ENCODE measurements around the gene CHCHD1.
A peak's percentile ranks its signal among the peaks of the same experiment; 100 is the strongest.
"Not testable (repeated sequence)": the region's sequence is repeated elsewhere in the genome, so short reads cannot be mapped to it uniquely, and the experiment has no call there.

CHCHD1 gene

DNA sequence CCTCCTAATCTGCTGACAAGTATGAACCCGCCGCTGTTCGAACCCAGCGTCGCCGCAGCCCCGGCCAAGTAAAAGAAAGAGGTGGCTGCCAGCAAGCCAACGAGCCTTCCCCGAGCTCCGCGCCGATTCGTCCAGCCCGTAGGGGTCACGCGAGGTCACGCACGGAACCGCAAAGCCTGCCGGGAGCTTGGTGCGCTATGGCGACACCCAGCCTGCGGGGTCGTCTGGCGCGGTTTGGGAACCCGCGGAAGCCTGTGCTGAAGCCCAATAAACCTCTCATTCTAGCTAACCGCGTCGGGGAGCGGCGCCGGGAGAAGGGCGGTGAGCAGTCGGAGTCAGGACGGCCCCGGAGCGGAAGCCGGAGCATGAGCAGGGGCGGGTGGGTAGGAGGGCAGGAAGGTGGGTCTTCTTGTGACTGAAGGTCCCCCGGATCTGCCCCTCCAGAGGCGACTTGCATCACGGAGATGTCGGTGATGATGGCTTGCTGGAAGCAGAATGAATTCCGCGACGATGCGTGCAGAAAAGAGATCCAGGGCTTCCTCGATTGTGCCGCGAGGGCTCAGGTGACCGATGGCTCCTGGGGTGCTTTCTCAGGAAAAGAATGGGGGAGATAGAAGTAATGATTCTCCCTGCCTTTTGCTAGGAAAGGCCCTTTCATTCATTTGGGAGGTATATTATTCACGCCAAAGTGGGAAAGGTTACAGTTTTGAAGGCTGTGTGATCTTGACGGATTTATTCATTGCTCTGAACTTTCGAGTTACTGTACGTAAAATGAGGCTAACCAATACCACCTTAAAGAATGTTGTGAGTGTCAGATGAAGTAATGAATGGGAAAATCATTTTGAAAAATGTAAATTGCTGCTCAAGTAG, at the start of gene CHCHD1:
TSS of gene CHCHD1 (plus strand) at position 170 of the 870 bp plus-strand sequence. CDS start at position 198, 28 bp downstream.
- DNase-seq (ENCODE audit: insufficient read length, low spot score) (peak; percentile 80), FAIRE-seq (peak; percentile 95)

DNA sequence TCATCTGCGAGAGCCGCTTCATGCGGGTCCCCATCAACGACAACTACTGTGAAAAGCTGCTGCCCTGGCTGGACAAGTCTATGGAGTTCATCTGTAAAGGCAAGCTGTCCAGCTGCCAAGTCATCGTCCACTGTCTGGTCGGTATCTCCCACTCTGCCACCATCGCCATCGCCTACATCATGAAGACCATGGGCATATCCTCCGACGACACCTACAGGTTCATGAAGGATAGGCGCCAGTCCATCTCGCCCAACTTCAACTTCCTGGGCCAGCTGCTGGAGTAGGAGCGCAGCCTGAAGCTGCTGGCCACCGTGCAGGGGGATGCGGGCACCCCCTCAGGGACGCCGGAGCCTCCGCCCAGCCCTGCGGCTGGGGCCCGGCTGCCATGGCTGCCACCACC, 49.4 kb upstream of the CHCHD1 start:
- no peak for FAIRE-seq

DNA sequence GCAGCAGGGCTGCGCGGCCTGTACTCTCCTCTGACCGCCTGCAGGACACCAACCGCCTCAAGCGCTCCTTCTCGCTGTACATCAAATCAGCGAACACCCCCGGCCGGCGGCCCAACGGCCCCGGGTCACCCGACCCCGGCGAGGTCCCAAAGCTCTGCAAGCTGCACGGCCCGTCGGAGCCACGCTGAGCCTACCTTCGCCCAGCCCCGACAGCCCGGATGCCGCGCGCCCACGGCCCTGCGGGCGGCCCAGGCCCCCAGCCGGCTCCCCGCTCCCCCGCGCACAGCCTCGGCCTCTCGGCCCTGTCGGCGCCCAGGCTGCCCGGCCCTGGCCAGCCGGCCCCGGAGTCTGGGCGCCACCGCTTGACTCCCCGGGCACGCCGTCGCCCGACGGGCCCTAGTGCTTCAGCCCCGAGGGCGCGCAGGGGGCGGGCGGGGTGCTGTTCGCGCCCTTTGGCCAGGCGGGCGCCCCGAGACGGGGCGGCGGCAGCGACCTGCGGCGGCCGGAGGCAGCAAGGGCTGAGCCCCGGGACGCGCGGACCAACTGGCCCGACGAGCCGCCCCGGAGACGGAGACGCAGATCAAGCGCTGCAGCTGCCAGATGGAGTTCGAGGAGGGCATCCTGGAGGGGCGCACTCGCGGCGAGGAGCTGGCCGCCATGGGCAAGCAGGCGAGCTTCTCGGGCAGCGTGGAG, 48.8 kb upstream of the CHCHD1 start:
- FAIRE-seq, result no peak
- DNase-seq (ENCODE audit: insufficient read length, low spot score), result no peak

More for the DNA sequence above, 49.4 kb upstream of the CHCHD1 start:
- DNase-seq (ENCODE audit: insufficient read length, low spot score), result no peak

GRCh38 chr10:73734028-73734720, 47.7 kb upstream of the CHCHD1 start:
- no peak for FAIRE-seq
- DNase-seq (ENCODE audit: insufficient read length, low spot score), result no peak

- FAIRE-seq, result no peak
- no peak for DNase-seq (ENCODE audit: insufficient read length, low spot score)
These were observed 47.0 kb upstream of the CHCHD1 start for GRCh38 chr10:73734796-73735305.

DNA sequence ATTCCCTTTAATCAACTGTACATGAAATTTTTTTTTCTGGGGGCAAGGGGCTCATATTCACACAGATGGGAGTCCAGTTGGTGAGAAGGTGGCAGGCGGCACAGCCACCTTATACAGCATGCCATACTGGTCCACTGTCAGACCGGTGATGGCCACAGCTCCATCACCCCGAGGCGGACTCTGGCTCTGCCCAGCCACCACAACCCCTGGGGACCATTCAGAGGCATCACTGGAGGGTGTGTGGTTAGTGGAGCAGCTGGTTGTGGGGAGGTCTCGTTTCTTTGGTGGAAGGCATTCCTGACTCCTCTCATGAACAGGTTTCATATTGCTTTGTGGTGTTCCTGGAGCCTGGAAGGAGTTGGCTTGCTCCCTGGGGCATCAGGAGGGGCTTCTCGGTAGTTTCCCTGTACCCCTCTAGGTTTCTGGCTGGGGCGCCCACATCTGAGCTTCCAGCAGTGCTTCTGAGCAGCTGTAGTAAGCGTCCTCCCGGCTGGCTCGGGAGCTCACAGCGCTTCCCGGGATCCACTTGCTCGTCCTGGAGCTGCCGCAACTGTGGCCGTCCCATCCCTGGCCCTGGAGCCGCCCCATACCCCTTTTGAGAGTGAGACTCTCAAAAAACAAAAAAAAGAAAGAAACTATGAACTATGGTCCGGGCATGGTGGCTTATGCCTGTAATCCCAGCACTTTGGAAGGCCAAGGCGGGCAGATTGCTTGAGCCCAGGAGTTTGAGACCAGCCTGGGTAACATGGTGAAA, 41.2 kb upstream of the CHCHD1 start:
- DNase-seq (ENCODE audit: insufficient read length, low spot score); FAIRE-seq: not testable (repeated sequence)

DNA sequence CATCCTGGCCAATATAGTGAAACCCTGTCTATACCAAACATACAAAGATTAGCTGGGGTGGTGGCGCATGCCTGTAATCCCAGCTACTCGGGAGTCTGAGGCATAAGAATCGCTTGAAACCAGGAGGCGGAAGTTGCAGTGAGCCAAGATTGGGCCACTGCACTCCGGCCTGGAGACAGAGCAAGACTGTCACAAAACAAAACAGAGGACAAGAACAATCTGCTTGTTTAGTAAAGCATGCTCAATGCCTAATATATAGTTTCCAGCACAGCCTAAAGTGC, 39.5 kb upstream of the CHCHD1 start:
- DNase-seq (ENCODE audit: insufficient read length, low spot score), result no peak
- FAIRE-seq, result no peak

GRCh38 chr10:73743327-73743904, 38.4 kb upstream of the CHCHD1 start:
- FAIRE-seq, result no peak
- no peak for DNase-seq (ENCODE audit: insufficient read length, low spot score)

- peak; percentile 89 for FAIRE-seq
- DNase-seq (ENCODE audit: insufficient read length, low spot score), result peak; percentile 80
These were observed 37.8 kb upstream of the CHCHD1 start, which contains the start of gene SEC24C for GRCh38 chr10:73743905-73744663. Gene SEC24C, plus strand, starts transcription at chr10:73744372. Its CDS starts 2,461 bp downstream, at chr10:73746833.

- peak; percentile 34 for DNase-seq (ENCODE audit: insufficient read length, low spot score)
- FAIRE-seq, result no peak
These were observed 37.2 kb upstream of the CHCHD1 start for GRCh38 chr10:73744664-73744975.

GRCh38 chr10:73746721-73747120, 35.1 kb upstream of the CHCHD1 start:
- DNase-seq (ENCODE audit: insufficient read length, low spot score) (no peak), FAIRE-seq (no peak)

DNA sequence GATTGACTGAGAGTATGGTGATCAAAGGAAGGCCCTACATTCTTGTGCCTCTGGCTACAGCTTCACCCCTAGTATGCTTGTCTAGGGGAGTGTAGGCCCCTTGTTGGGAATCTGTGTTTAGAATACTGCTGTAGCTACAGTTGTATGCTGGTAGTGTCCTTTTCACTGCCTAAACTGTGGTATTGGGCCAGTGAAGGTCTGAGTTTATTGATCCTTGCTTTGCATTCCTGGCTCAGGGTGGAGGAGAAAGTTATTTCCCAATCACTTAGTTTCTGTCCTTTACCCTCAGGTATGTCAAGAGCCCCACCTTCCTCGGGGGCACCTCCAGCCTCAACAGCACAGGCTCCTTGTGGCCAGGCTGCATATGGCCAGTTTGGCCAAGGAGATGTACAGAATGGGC, 31.0 kb upstream of the CHCHD1 start:
- no peak for FAIRE-seq
- DNase-seq (ENCODE audit: insufficient read length, low spot score), result no peak

DNA sequence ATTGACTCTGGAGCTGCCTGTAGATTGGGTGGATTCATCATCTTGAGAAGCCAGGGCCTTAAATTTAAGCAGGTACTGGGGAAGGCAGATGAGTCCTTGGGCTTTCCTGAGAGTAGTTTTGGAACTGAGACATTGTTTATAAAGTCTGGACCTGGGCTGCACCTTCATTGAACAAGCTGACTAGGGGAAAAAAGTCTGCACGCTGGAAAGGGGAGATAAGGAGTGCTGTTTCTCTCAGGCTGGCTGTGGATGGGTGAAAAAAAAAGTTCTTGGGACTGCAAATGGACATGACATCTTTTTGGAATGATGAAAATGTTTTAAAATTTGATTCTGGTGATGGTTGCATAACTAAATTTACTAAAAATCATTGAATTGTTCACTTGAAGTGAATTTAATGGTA, 25.7 kb upstream of the CHCHD1 start:
- FAIRE-seq, result no peak
- DNase-seq (ENCODE audit: insufficient read length, low spot score), result no peak

DNA sequence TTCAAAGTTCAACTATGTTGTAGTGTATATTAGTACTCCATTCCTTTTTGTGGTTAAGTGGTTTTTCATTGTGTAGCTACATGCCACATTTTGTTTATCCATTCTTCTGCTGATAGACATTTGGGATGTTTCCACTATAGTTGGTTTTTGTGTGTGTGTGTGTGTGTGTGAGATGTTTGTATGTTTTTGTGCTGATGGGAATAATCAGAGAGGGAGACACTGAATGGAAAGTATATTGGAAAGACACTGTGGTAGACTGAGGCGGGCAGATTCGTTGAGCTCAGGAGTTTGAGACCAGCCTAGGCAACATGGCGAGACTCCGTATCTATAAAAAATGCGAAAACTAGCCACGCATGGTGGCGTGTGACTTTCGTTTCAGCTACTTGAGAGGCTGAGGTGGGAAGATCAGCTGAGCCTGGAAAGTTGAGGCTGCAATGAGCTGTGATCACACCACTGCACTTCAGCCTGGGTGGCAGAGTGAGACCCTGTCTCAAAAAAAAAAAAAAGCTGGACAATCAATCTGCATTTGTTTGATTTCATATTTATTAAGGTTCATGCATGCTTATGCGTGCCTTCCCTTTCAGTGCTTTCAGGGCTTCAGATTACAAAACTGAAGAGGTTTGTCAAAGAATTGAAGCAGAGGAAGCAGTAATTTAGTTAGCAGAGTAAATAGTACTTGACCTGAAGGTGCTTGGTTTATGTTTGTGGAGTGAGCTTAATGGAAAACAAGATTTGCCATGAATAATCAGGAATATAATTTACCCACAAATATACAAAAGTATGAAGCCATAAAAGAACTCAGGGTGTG, 22.9 kb upstream of the CHCHD1 start:
- DNase-seq (ENCODE audit: insufficient read length, low spot score), result no peak
- no peak for FAIRE-seq

GRCh38 chr10:73759512-73760115, 22.2 kb upstream of the CHCHD1 start:
- FAIRE-seq, result no peak
- no peak for DNase-seq (ENCODE audit: insufficient read length, low spot score)

GRCh38 chr10:73761781-73762180, 20.1 kb upstream of the CHCHD1 start:
- DNase-seq (ENCODE audit: insufficient read length, low spot score) (no peak), FAIRE-seq (no peak)

GRCh38 chr10:73762915-73763314, 18.9 kb upstream of the CHCHD1 start:
- DNase-seq (ENCODE audit: insufficient read length, low spot score), result no peak
- FAIRE-seq, result no peak

- DNase-seq (ENCODE audit: insufficient read length, low spot score) (no peak), FAIRE-seq (no peak)
These were observed 18.5 kb upstream of the CHCHD1 start for GRCh38 chr10:73763343-73763742.

Data from GM19239 (cell line).